HK-2 (cell line): ENCODE data around the gene PIR.

Experiments
- DNase-seq: peaks from one replicate; pipeline ENCODE4 v3.0.0-alpha.2; 2018; ENCODE audit not compliant: unreplicated experiment

Gene PIR

GRCh38 chrX:15349046-15349445, 144.1 kb downstream of the PIR start:
- DNase-seq, result peak; percentile 12

GRCh38 chrX:15345976-15346375, 147.2 kb downstream of the PIR start:
- DNase-seq, result no peak

DNA sequence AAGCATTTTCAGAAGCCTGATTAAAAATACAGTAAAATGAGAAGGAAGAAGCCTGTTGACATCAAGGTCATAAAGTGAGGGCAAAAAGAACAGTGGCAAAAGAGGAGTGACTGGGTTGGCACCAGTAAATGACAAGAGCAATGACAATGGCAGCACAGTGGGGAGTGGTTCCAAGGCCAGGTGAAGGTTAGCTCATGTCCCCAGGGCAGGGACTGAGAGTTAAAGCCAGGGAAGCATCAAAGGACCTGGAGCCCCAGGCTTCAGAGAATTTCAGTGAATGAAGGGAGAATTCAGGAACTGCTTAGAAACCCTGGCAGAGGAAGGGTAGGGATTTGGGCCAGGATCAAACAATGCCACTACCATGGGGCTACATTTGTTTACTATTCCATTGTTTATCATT, 149.0 kb downstream of the PIR start:
- no peak for DNase-seq

DNA sequence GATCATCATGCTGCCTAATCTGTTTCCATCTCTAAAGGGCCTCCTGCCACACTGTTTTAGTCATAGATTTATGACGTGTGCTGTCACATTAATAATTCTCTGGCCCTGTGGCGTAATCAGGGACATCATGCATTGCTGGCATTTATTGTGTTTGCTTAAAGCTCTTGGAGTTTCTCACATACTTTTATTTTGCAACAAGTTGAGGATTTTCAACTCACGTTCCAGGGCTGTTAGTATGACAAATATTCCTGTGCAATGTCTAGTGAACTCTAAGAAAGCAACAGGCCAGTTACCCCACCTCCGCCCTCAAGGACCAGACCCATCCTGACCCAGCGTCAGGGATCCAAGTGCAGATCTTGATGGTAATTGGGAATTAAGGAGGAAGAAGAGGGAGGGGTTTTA, 150.1 kb downstream of the PIR start:
- no peak for DNase-seq

- DNase-seq, result no peak
Measured at GRCh38 chrX:15340867-15341266, 152.3 kb downstream of the PIR start.

DNA sequence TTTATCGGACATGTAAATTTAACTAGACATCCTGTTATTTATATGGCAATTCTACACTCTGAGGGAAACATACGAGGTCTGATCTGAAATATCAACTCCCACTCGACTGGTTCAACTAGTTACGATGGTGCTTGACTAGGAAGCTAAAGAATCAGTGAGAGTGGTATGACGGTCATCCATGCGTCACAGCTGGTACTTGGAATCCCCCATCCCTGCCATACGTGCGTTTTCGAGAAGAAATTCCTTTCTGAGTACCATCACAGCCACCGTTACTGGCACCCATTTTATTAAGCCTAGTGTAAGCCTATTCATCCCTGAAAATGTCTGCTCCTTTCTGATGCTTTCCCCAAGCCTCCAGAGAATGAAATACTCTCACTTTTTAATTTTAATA, 157.1 kb downstream of the PIR start:
- peak; percentile 40 for DNase-seq

GRCh38 chrX:15335135-15336022, 157.8 kb downstream of the PIR start, which contains the start of gene PIGA:
Gene PIGA (minus strand): TSS chrX:15335523. CDS start chrX:15331930, 3,593 bp downstream.
- peak; percentile 95 for DNase-seq
